HepG2 (cell line): Measurements from ENCODE around the gene MLYCD. TPM values are rescaled to one million over a fixed set of nuclear protein-coding genes. Genes with fewer than 3 reads are reported as not detected.

ENCODE experiments used
- CHD4 ChIP-seq: fragments of 200-600 bp; sonication (generic); IDR thresholded peaks from 2 replicates; pipeline ENCODE4 v1.7.0; 2017; ENCODE audit warnings: mild to moderate bottlenecking, low read length, borderline replicate concordance
- ELF3 ChIP-seq: IDR thresholded peaks from 2 replicates; pipeline ENCODE4 v1.6.1; 2016; ENCODE audit warnings: missing genetic modification reagents, missing compliant biosample characterization
- HDAC2 ChIP-seq: sonication (generic); formaldehyde crosslinking; IDR thresholded peaks from 2 replicates; pipeline ENCODE4 v1.4.0; 2020; ENCODE audit warnings: missing genetic modification reagents
- PITX1 ChIP-seq: sonication (generic); formaldehyde crosslinking; IDR thresholded peaks from 2 replicates; pipeline ENCODE4 v1.5.1; 2020; ENCODE audit warnings: mild to moderate bottlenecking, missing genetic modification reagents
- RARA ChIP-seq: IDR thresholded peaks from 2 replicates; pipeline ENCODE4 v1.6.1; 2016; ENCODE audit warnings: missing genetic modification reagents, missing compliant biosample characterization
- polyA plus RNA-seq, 8 experiments: library from polyadenylated mRNA; depleted of rRNA in 3 of 8; stranded (reverse) in 7 of 8; unstranded in 1 of 8; fragments of >200 nt; fragmentation: Illumina TruSeq in 4 of 8; extraction: Trizol in 4 of 8; gene quantifications; 2 replicates each; pipeline versions ENCODE4 v1.2.1 to v1.2.3, GENCODE V29; 2011 to 2016; ENCODE audit warnings: low read depth in 4 of 8, missing spikeins in 1 of 8, mixed read lengths in 1 of 8; ENCODE audit not compliant: insufficient read depth in 1 of 8
- total RNA-seq, 5 experiments: library from RNA; depleted of rRNA; stranded (reverse); fragments of >200 nt; fragmentation: Illumina TruSeq; extraction: Trizol; gene quantifications; 2 replicates each; pipeline ENCODE4 v1.2.3, GENCODE V29; 2016; ENCODE audit warnings: low read depth in 1 of 5
- TF ChIP-seq, protein P1 (sequence below): sonication (generic); formaldehyde crosslinking; IDR thresholded peaks from 2 replicates; pipeline ENCODE4 v1.4.0; 2020; ENCODE audit warnings: mild to moderate bottlenecking, missing genetic modification reagents
- TF ChIP-seq, protein P2 (sequence below): sonication (generic); formaldehyde crosslinking; IDR thresholded peaks from 2 replicates; pipeline ENCODE4 v1.9.0; 2021; ENCODE audit warnings: missing genetic modification reagents, borderline replicate concordance
- TF ChIP-seq, protein P3 (sequence below): IDR thresholded peaks from 2 replicates; pipeline ENCODE4 v1.6.1; 2016; ENCODE audit warnings: missing compliant biosample characterization, missing genetic modification reagents, borderline replicate concordance
- TF ChIP-seq, protein P4 (sequence below): IDR thresholded peaks from 2 replicates; pipeline ENCODE4 v1.6.1; 2018; ENCODE audit warnings: missing genetic modification reagents, mild to moderate bottlenecking, missing compliant biosample characterization
- TF ChIP-seq, protein P5 (sequence below): IDR thresholded peaks from 2 replicates; pipeline ENCODE4 v1.6.1; 2016; ENCODE audit warnings: control low read depth

MLYCD gene
- total and polyA plus RNA-seq, 2 of the 13 experiments (the other 11 are each of a cell fraction or from before 2014, with no cell fraction given) = 1.8 to 4.0 TPM

DNA sequence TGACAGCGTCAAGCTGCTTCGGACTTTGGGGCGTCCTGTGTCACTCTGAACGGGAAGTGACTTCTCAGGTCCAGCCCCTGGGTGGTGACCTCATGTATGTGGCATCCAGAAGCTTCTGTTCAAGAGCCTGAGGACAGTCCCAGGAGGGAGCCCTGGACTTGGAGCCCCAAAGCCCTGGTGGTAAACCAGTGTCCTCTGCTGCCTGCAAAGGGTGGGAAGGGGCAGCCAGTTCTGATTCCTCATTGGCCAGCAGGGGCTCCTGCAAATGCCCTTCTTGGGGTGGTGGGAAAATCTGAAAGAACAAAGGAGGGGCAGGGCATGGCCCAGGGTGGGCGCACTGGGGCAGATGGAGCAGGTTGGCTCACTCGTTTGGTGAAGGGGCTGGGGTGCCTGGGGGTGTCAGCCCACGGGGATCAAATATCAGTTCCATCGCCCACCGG lies 55.7 kb downstream of the MLYCD start (continued):
- TF ChIP-seq, protein P1, sequence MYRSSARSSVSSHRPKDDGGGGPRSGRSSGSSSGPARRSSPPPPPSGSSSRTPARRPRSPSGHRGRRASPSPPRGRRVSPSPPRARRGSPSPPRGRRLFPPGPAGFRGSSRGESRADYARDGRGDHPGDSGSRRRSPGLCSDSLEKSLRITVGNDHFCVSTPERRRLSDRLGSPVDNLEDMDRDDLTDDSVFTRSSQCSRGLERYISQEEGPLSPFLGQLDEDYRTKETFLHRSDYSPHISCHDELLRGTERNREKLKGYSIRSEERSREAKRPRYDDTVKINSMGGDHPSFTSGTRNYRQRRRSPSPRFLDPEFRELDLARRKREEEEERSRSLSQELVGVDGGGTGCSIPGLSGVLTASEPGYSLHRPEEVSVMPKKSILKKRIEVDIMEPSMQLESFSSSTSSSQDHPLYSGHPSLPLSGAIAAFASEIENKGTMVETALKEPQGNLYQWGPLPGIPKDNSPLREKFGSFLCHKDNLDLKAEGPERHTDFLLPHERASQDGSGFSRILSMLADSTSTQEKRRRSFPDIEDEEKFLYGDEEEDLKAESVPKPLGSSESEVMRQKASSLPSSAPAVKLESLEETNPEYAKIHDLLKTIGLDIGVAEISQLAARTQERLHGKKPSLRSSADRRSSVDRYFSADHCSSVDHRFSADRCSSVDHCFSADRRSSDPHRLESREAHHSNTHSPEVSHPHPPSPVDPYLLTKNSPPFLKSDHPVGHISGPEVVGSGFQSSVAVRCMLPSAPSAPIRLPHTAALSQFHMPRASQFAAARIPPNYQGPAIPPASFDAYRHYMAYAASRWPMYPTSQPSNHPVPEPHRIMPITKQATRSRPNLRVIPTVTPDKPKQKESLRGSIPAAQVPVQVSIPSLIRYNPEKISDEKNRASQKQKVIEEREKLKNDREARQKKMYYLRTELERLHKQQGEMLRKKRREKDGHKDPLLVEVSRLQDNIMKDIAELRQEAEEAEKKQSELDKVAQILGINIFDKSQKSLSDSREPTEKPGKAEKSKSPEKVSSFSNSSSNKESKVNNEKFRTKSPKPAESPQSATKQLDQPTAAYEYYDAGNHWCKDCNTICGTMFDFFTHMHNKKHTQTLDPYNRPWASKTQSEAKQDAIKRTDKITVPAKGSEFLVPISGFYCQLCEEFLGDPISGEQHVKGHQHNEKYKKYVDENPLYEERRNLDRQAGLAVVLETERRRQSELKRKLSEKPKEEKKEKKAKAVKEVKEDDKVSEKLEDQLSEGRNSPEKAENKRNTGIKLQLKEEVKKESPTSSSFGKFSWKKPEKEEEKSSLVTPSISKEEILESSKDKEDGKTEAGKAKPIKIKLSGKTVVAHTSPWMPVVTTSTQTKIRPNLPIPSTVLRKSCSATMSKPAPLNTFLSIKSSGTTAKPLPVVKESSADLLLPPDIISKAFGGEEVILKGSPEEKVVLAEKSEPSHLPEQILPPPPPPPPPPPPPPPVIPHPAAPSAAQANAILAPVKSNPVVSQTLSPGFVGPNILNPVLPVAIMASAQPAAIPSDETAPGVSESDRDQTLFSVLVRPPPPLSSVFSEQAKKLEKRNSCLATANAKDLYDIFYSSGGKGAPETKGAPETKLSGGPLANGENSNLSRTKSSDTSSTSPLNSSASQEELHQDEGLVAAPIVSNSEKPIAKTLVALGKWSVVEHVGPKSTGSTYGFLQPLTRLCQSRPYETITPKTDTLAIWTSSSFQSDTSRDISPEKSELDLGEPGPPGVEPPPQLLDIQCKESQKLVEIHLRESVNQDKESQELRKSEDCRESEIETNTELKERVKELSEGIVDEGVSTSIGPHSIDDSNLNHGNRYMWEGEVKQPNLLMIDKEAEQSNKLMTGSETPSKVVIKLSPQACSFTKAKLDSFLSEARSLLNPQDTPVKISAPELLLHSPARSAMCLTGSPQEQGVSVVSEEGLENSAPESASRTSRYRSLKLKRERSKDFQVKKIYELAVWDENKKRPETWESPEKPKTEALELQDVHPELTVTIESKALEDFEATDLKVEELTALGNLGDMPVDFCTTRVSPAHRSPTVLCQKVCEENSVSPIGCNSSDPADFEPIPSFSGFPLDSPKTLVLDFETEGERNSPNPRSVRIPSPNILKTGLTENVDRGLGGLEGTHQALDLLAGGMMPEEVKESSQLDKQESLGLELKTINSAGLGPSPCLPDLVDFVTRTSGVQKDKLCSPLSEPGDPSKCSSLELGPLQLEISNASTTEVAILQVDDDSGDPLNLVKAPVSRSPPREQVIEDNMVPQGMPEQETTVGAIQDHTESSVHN (CRISPR knock-in tag) = no peak
- TF ChIP-seq ELF3 (CRISPR knock-in tag) = peak; percentile 71
- TF ChIP-seq HDAC2 (CRISPR knock-in tag) = 0 out of 2 replicates have a peak, but pooled peaks have one; percentile 12
- TF ChIP-seq CHD4 = 0 out of 2 replicates have a peak, but pooled peaks have one; percentile 46
- peak; percentile 54 for TF ChIP-seq RARA (CRISPR knock-in tag)
- TF ChIP-seq, protein P2, sequence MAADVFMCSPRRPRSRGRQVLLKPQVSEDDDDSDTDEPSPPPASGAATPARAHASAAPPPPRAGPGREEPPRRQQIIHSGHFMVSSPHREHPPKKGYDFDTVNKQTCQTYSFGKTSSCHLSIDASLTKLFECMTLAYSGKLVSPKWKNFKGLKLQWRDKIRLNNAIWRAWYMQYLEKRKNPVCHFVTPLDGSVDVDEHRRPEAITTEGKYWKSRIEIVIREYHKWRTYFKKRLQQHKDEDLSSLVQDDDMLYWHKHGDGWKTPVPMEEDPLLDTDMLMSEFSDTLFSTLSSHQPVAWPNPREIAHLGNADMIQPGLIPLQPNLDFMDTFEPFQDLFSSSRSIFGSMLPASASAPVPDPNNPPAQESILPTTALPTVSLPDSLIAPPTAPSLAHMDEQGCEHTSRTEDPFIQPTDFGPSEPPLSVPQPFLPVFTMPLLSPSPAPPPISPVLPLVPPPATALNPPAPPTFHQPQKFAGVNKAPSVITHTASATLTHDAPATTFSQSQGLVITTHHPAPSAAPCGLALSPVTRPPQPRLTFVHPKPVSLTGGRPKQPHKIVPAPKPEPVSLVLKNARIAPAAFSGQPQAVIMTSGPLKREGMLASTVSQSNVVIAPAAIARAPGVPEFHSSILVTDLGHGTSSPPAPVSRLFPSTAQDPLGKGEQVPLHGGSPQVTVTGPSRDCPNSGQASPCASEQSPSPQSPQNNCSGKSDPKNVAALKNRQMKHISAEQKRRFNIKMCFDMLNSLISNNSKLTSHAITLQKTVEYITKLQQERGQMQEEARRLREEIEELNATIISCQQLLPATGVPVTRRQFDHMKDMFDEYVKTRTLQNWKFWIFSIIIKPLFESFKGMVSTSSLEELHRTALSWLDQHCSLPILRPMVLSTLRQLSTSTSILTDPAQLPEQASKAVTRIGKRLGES (CRISPR knock-in tag) = peak; percentile 52; the same call in 1 of the 2 replicates
- peak; percentile 23; the same call in 1 of the 2 replicates for TF ChIP-seq PITX1 (CRISPR knock-in tag)
- TF ChIP-seq, protein P3, sequence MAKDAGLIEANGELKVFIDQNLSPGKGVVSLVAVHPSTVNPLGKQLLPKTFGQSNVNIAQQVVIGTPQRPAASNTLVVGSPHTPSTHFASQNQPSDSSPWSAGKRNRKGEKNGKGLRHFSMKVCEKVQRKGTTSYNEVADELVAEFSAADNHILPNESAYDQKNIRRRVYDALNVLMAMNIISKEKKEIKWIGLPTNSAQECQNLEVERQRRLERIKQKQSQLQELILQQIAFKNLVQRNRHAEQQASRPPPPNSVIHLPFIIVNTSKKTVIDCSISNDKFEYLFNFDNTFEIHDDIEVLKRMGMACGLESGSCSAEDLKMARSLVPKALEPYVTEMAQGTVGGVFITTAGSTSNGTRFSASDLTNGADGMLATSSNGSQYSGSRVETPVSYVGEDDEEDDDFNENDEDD (CRISPR knock-in tag) = peak; percentile 35; the same call in 1 of the 2 replicates
- TF ChIP-seq, protein P4, sequence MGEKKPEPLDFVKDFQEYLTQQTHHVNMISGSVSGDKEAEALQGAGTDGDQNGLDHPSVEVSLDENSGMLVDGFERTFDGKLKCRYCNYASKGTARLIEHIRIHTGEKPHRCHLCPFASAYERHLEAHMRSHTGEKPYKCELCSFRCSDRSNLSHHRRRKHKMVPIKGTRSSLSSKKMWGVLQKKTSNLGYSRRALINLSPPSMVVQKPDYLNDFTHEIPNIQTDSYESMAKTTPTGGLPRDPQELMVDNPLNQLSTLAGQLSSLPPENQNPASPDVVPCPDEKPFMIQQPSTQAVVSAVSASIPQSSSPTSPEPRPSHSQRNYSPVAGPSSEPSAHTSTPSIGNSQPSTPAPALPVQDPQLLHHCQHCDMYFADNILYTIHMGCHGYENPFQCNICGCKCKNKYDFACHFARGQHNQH (CRISPR knock-in tag) = peak; percentile 24; the same call in 1 of the 2 replicates
- TF ChIP-seq, protein P5, sequence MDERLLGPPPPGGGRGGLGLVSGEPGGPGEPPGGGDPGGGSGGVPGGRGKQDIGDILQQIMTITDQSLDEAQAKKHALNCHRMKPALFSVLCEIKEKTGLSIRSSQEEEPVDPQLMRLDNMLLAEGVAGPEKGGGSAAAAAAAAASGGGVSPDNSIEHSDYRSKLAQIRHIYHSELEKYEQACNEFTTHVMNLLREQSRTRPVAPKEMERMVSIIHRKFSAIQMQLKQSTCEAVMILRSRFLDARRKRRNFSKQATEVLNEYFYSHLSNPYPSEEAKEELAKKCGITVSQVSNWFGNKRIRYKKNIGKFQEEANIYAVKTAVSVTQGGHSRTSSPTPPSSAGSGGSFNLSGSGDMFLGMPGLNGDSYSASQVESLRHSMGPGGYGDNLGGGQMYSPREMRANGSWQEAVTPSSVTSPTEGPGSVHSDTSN = peak; percentile 66; the same call in 1 of the 2 replicates
